Panc1 (cell line): ENCODE results near the gene MRPL18. TPM values are rescaled to one million over a fixed set of nuclear protein-coding genes. Genes with fewer than 3 reads are reported as not detected.

Experiments
- CTCF ChIP-seq: fragments of 450-650 bp; IDR thresholded peaks from 2 replicates; pipeline ENCODE4 v1.5.1; 2017; ENCODE audit warnings: mild to moderate bottlenecking
- total RNA-seq: library from RNA; stranded (reverse); gene quantifications from one replicate; pipeline ENCODE4 v1.2.1, GENCODE V29; 2021; ENCODE audit not compliant: unreplicated experiment

The MRPL18 gene
- total RNA-seq, 1 experiment from 2014 or later: 98.4 TPM

GRCh38 chr6:159844737-159845645 is 54.7 kb downstream of the MRPL18 start (continued):
- no peak for TF ChIP-seq CTCF

Other genes with a start within 250 kb of the MRPL18 start
- gene SOD2, start 97.2 kb upstream of the MRPL18 start, total RNA-seq: 180 TPM
- 112 TPM for gene WTAP, start 63.0 kb upstream of the MRPL18 start, total RNA-seq
- gene ACAT2, start 28.4 kb upstream of the MRPL18 start, total RNA-seq: 112 TPM
- gene TCP1, start 865 bp upstream of the MRPL18 start, total RNA-seq: 340 TPM
- gene PNLDC1, start 9.8 kb downstream of the MRPL18 start, total RNA-seq: not detected
- not detected for gene MAS1, start 100.5 kb downstream of the MRPL18 start, total RNA-seq
- gene IGF2R, start 178.6 kb downstream of the MRPL18 start, total RNA-seq: 163 TPM